Stomach (tissue), 4 donors: Measurements from ENCODE around the gene ARL6IP4.

Experiments used
- POLR2A ChIP-seq, 4 donors: fragments of 450-650 bp; IDR thresholded peaks; one replicate each; pipeline ENCODE4 v1.6.1; 2016; ENCODE audit warnings: antibody characterized with exemption in 4 of 4, control low read depth in 2 of 4, mild to moderate bottlenecking in 1 of 4, moderate library complexity in 1 of 4
- POLR2AphosphoS5 ChIP-seq, 3 donors: sonication (generic); formaldehyde crosslinking; IDR thresholded peaks; one replicate each; pipeline ENCODE4 v1.6.1; 2016; ENCODE audit warnings: antibody characterized with exemption in 3 of 3
- TF ChIP-seq, protein P1 (sequence below), 7 experiments: fragments of 450-650 bp in 4 of 7; fragments of 200-600 bp in 3 of 7; sonication (generic) in 3 of 7; IDR thresholded peaks; one replicate each; pipeline ENCODE4 v1.5.1; 2016 to 2019; ENCODE audit warnings: antibody characterized with exemption in 7 of 7, control low read depth in 2 of 7, mild to moderate bottlenecking in 1 of 7

- TF ChIP-seq, protein P1, sequence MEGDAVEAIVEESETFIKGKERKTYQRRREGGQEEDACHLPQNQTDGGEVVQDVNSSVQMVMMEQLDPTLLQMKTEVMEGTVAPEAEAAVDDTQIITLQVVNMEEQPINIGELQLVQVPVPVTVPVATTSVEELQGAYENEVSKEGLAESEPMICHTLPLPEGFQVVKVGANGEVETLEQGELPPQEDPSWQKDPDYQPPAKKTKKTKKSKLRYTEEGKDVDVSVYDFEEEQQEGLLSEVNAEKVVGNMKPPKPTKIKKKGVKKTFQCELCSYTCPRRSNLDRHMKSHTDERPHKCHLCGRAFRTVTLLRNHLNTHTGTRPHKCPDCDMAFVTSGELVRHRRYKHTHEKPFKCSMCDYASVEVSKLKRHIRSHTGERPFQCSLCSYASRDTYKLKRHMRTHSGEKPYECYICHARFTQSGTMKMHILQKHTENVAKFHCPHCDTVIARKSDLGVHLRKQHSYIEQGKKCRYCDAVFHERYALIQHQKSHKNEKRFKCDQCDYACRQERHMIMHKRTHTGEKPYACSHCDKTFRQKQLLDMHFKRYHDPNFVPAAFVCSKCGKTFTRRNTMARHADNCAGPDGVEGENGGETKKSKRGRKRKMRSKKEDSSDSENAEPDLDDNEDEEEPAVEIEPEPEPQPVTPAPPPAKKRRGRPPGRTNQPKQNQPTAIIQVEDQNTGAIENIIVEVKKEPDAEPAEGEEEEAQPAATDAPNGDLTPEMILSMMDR (IDR thresholded peaks at IDR 0.05) = no peak
- TF ChIP-seq POLR2A (IDR thresholded peaks at IDR 0.05) (no peak), POLR2AphosphoS5 (IDR thresholded peaks at IDR 0.05) (no peak)
These were observed 2.7 kb upstream of the ARL6IP4 start for GRCh38 chr12:122977655-122978392.
